ENCODE measurements around the gene GRID1. TPM values are rescaled to one million over a fixed set of nuclear protein-coding genes. Genes with fewer than 3 reads are reported as not detected.

The GRID1 gene
- total RNA-seq, 1 donor from 2014 or later, result 2.7 TPM

DNA sequence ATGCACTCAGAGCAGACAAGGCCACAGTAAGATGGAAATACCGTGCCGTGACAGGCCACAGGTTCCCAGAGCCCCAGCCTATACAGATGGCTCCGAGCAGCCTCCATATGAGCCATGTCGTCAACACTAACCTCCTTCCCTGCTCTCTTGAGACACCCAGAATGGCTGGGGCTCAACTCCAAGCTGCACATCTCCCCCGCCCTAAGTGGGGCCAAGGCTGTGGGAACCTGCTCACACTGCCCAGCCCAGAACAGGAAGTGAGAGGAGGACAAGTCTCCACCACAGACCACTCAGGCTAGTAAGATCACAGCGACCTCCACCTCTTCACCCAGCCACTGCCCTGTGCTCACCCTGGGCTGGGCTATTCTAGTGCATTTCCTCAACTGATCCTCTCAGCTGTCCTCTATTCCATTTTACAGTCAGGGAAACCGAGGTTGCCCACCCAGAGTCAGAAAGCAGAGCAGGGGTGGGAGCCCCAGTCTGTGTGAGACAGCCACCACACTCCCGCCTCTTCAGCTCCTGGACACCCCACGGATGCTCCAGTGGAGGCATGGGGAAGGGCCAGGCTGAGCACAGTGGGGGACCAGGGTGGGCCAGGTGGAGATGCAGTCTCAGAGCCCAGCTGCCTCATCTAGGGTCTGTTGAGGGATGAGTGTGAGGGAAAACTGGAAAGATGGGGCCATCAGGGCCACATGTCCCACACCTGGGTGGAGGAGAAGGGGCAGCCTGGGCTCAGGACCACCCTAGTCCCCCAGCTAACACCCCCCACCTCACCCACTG, 11.6 kb downstream of the GRID1 start:
- DNase-seq (ENCODE audit: low spot score), result no peak

DNA sequence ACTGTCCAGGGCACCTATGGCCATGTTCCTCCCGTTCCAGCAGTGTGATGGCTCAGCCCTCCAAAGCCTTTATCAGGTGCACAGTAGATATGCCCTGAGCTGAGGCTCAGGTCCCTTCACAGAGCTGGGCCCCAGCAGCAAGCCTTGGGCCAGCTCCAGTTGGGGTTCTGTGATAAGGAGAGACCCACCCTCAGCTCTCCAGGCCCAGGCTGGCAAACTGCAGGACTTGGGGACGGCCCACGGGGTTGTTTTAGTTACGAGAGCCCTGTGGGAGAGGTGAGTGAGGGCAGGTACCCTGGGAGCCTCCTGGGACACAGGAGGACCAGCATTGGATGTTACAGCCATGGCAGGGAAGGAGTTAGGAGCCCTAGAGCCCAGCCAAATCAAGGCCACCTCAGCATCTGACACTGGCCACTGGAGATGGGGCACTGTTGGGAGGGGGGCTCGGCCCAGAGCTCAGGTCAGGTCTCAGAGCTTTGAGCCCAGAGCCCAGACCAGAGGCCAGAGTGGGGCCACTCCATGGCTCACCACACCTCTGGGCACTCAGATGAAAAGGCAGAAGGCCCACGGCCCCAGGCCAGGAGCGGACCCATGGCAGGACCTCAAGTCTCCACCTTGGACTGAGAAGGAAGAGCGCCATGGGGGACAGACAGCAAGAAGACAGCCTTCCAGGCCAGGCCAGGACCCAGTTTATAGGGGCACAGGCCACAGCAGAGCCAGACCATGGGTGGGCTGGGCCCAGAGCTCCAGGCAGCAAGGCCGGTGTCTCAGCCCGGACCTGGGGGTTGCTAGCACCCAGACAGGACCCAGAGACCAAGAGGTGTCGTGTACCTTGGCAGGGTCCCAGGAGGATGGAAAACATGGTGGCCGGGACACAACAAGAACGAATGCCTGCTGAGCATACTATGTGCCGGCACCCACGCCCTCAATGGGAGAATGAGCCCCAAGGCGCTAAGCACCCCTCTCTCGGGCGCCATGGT, 12.8 kb downstream of the GRID1 start:
- no peak for DNase-seq (ENCODE audit: low spot score)

- no peak for DNase-seq (ENCODE audit: low spot score)
Measured at GRCh38 chr10:86350897-86351296, 15.7 kb downstream of the GRID1 start.

DNA sequence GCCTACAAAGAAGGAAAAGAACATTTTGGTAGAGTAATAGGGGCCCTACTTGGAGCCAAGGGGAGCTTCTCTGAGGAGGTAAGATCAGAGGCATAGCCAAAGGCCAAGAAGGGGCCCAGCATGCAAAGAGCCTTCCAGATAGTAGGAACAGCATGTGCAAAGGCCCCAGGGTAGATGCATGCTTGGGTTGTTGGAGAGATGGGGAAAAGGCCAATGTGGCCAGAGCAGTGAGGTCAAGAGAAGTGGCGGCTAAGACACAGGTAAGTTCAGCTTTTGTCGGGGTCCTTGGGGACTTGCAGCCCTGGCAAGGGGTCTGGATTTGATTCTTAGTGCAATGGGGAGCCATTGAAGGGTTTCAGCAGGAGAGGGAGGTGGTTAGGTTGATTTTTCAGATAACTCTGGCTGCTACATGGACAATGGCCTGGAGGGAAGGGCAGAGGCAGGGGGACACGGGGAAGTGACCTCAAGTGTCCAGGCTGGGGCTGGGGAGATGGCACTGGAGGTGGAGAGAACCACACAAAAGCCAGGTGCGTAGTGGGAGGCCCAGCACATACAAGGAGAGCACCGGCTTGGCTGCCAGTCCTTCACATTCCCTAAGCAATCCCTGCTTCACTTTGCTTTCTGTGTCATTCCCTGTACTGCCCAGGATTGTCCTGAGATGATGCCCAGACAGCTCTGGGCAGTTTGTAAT, 16.5 kb downstream of the GRID1 start:
- no peak for DNase-seq (ENCODE audit: low spot score)

GRCh38 chr10:86349474-86349873, 17.1 kb downstream of the GRID1 start:
- DNase-seq (ENCODE audit: low spot score), result no peak

GRCh38 chr10:86348321-86349210, 18.0 kb downstream of the GRID1 start:
- DNase-seq (ENCODE audit: low spot score), result no peak

- no peak for DNase-seq (ENCODE audit: low spot score)
Measured at GRCh38 chr10:86347856-86348255, 18.7 kb downstream of the GRID1 start.

DNA sequence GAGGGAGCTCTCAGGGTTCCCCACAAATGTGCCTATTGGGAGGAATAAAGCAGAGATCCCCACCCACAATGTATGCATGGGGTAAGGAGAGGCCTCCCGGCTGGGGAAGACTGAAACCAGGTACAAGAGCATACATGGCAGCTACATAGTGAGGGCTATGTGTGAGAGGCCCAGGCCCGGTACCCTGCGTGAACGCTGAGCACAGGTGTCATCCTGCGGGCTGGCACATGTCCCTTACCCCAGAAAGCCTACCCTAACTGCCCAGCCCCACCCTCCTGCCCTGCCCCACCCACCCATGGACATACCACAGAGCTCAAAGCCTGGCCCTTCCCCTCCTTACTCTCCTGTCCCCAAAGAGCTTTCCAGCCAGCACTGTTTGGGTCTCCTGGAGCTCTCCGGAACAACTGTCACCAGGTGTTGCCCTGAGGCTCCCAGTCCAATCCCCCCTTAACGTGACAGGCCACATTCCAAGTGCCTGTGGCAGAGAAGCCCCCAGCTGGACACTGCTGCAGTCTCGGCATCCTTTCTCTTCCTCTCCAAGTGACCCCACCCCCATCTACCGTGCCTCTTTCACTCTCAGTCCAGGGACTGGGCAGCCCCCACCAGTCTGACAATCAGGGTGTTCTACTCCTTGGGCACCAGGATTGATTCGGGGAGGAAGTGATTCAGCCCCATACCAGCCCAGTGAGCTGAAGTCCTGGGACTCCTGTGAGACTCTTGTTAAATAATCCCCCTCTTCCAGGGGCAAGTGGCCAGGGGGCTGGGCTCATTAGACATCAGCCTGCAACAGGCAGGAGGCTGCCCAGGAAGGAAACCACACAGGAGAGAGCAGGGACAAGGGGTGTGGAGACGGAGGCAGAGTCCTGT, 19.6 kb downstream of the GRID1 start:
- DNase-seq (ENCODE audit: low spot score), result no peak

GRCh38 chr10:86345859-86346798, 20.5 kb downstream of the GRID1 start:
- DNase-seq (ENCODE audit: low spot score), result no peak

- no peak for DNase-seq (ENCODE audit: low spot score)
Measured at GRCh38 chr10:86345296-86345858, 21.2 kb downstream of the GRID1 start.

- no peak for DNase-seq (ENCODE audit: low spot score)
Measured at GRCh38 chr10:86344714-86345161, 21.9 kb downstream of the GRID1 start.

DNA sequence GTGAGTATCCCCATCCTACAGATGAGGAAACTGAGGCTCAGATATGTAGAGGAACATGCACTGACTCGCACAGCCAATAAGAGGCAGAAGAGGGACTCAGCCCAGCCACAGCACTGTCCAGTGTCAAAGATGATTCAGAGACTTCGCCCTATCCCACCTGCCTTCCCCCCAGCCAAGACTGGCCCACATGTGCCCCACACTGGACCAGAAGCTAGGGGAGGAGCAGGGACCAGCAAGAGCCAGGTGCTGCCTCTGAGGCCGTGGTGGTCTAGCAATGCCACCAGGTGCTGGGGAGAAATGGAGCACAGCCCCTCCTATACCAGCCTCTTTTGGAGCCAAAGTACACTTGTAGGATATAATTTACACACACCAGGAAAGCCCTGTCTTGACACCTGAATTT, 22.3 kb downstream of the GRID1 start:
- DNase-seq (ENCODE audit: low spot score), result no peak

GRCh38 chr10:86343761-86344160, 22.8 kb downstream of the GRID1 start:
- DNase-seq (ENCODE audit: low spot score), result no peak

DNA sequence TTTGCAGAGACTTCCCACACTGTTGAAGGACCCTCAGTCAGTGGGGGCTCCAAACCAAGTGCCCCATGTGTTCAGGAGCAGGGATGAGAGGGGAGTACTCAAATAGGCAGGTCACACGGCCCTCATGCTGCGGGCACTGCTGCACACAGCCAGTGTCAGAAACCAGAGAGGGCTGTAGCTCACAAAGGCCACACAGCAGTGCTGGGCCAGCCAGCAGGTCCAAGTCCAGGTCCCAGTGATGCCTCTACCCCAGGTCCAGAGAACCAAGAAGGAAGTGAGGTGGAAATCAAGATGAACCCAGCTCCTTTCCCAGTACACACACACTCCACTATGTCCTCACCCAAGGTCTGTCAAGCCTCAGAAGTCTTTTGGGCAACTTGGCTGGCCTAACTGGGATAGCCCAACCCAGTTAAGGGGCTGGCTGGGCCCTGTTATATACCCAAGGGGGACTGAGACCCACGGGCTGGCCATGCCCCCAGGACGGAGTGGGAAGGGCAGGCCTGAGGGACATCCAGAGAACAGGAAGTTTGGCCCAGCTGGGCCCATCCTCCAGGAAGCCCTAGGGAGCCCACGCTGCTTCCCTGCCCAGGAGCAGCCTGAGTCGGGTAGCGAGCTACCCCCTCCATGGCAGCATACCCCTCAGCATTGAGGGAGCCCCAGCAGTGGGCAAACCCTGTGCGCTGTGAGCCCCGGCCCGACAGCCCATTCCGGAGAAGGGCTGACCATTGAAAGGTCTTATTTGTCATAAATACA, 24.3 kb downstream of the GRID1 start:
- no peak for DNase-seq (ENCODE audit: low spot score)

DNA sequence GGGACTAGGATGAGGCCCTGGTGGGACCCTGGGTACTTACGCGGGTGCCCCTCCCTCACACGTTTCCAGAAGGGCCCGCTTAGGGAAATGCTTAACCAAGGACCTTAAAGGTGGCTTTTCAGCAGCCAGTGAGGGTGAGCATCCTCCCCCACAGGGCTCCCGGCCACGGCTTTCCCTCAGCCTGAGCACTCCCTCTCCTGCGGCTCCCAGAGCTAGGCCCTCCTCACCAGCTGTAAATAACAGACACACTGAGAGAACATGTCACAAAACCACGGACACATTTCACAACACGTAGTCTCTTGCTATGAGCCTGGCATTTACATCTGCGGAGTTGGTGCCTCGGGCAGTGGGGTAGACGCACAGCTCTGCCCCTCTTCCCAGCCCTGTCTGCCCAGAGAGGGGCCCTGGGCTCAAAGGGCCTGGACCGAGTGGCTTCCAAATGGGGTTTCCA, 25.2 kb downstream of the GRID1 start:
- DNase-seq (ENCODE audit: low spot score), result no peak

- no peak for DNase-seq (ENCODE audit: low spot score)
Measured at GRCh38 chr10:86340991-86341260, 25.7 kb downstream of the GRID1 start.

DNA sequence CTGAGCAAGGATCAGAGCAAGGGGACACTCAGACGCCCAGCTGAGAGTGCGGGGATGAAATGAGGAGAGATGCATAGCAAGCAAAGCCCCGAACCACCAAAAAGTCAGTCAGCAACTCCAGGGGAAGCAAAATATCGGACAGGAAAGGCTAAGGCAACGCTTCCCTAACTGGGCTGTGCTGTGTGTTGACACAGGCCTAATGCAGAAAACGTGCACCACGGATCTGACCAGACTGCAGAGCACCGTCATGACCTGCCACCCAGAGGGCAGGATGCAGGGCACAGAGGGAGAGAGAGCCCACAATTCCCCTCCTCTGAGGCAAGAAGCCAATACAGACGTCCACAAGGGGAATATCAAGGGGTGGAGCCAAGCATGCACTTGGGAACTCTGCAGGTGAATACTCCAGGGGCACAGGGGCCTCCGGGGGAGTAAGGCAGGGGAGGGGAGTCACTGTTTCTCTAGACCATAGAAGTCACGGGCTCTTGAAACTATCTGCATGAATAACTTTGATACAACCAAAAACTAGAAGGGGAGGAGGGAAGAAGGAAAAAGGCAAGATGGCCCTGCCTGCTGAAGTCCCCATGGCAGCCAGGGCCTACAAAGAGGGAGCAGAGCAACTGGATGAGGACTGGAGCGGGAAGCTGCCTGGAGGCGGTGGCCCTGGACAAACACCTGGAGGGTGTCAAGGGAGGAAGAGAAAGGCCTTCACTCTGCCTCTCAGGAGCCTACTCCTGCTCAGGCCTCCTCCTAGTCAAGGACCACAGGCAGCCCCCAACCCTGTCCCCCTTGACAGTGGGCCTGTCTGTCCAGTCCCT, 26.2 kb downstream of the GRID1 start:
- no peak for DNase-seq (ENCODE audit: low spot score)

Data from ureter (tissue), 1 donor.